ENCODE measurements around the gene NIPBL.
A peak's percentile ranks its signal among the peaks of the same experiment; 100 is the strongest.
"Not testable (repeated sequence)": the region's sequence is repeated elsewhere in the genome, so short reads cannot be mapped to it uniquely, and the experiment has no call there.

NIPBL gene

GRCh38 chr5:36949593-36949992 lies 73.0 kb downstream of the NIPBL start:
- DNase-seq, result no peak

GRCh38 chr5:36950586-36951457 lies 74.3 kb downstream of the NIPBL start:
- no peak for DNase-seq

- no peak for DNase-seq
Measured at GRCh38 chr5:36953043-36953442, 76.5 kb downstream of the NIPBL start.

GRCh38 chr5:36957953-36958537 lies 81.5 kb downstream of the NIPBL start:
- DNase-seq, result no peak

GRCh38 chr5:36958612-36959011 lies 82.0 kb downstream of the NIPBL start:
- DNase-seq, result no peak

- no peak for DNase-seq
Measured at GRCh38 chr5:36965179-36965578, 88.6 kb downstream of the NIPBL start.

GRCh38 chr5:36969700-36970395 lies 93.3 kb downstream of the NIPBL start:
- DNase-seq, result no peak

GRCh38 chr5:36978196-36978595 lies 101.6 kb downstream of the NIPBL start:
- no peak for DNase-seq

- DNase-seq, result no peak
Measured at GRCh38 chr5:36982146-36982545, 105.6 kb downstream of the NIPBL start.

- DNase-seq, result no peak
Measured at GRCh38 chr5:36985387-36985786, 108.8 kb downstream of the NIPBL start.

GRCh38 chr5:36988396-36988795 lies 111.8 kb downstream of the NIPBL start:
- DNase-seq, result no peak

GRCh38 chr5:36998578-36998977 lies 122.0 kb downstream of the NIPBL start:
- no peak for DNase-seq

GRCh38 chr5:37002176-37002751 lies 125.7 kb downstream of the NIPBL start:
- peak; percentile 7 for DNase-seq

- DNase-seq, result no peak
Measured at GRCh38 chr5:37005252-37005651, 128.7 kb downstream of the NIPBL start.

- DNase-seq, result peak; percentile 70
Measured at GRCh38 chr5:37005946-37006540, 129.5 kb downstream of the NIPBL start.

GRCh38 chr5:37013181-37013580 lies 136.6 kb downstream of the NIPBL start:
- DNase-seq, result not testable (repeated sequence)

GRCh38 chr5:37014321-37014720 lies 137.8 kb downstream of the NIPBL start:
- DNase-seq, result no peak

- no peak for DNase-seq
Measured at GRCh38 chr5:37015795-37016666, 139.5 kb downstream of the NIPBL start.

GRCh38 chr5:37028910-37029309 lies 152.3 kb downstream of the NIPBL start:
- no peak for DNase-seq

GRCh38 chr5:37029436-37029835 lies 152.9 kb downstream of the NIPBL start:
- DNase-seq, result no peak

GRCh38 chr5:37034955-37035354 lies 158.4 kb downstream of the NIPBL start:
- no peak for DNase-seq

GRCh38 chr5:37037840-37038239 lies 161.3 kb downstream of the NIPBL start:
- peak; percentile 16 for DNase-seq
